Endodermal cell (in vitro differentiated cells): ENCODE data around the gene STAC. TPM values are rescaled to one million over a fixed set of nuclear protein-coding genes. Genes with fewer than 3 reads are reported as not detected.

ENCODE experiments used
- DNase-seq: peaks from one replicate; pipeline ENCODE4 v3.0.0-alpha.2; 2017
- H3K27ac ChIP-seq: 2 replicates; pipeline ENCODE4 v1.5.1; 2013; ENCODE audit warnings: mild to moderate bottlenecking, low read depth, low read length, moderate library complexity
- H3K27me3 ChIP-seq: 2 replicates; pipeline ENCODE4 v1.6.1; 2013; ENCODE audit warnings: mild to moderate bottlenecking, low read length, moderate library complexity; ENCODE audit not compliant: insufficient read depth, control insufficient read depth, poor library complexity, severe bottlenecking
- H3K36me3 ChIP-seq: 2 replicates; pipeline ENCODE4 v1.7.0; 2013; ENCODE audit warnings: mild to moderate bottlenecking, low read length, moderate library complexity; ENCODE audit not compliant: control insufficient read depth, insufficient read depth
- H3K4me1 ChIP-seq: one replicate; pipeline ENCODE4 v1.7.0; 2013; ENCODE audit warnings: low read length; ENCODE audit not compliant: control insufficient read depth, insufficient read depth
- H3K4me3 ChIP-seq: 2 replicates; pipeline ENCODE4 v1.5.1; 2013; ENCODE audit warnings: mild to moderate bottlenecking, low read length, moderate library complexity
- H3K9ac ChIP-seq: 2 replicates; pipeline ENCODE4 v1.6.1; 2013; ENCODE audit warnings: mild to moderate bottlenecking, low read length, moderate library complexity; ENCODE audit not compliant: poor library complexity, severe bottlenecking; ENCODE audit errors: extremely low read depth
- H3K9me3 ChIP-seq: 2 replicates; pipeline ENCODE4 v1.6.1; 2013; ENCODE audit warnings: mild to moderate bottlenecking, low read length, moderate library complexity; ENCODE audit not compliant: control insufficient read depth
- H3K27ac Mint-ChIP-seq: 2 replicates; pipeline ENCODE4 v1.8.0; 2020; ENCODE audit warnings: mixed read lengths
- H3K27me3 Mint-ChIP-seq: 2 replicates; pipeline ENCODE4 v1.8.0; 2021; ENCODE audit warnings: mild to moderate bottlenecking, mixed read lengths; ENCODE audit not compliant: insufficient read depth
- H3K36me3 Mint-ChIP-seq: 2 replicates; pipeline ENCODE4 v1.8.0; 2020; ENCODE audit warnings: low read depth, mixed read lengths
- H3K4me1 Mint-ChIP-seq: 2 replicates; pipeline ENCODE4 v1.8.0; 2020; ENCODE audit warnings: mixed read lengths
- H3K4me3 Mint-ChIP-seq: 2 replicates; pipeline ENCODE4 v1.8.0; 2020; ENCODE audit warnings: mild to moderate bottlenecking, moderate library complexity, mixed read lengths
- H3K9me3 Mint-ChIP-seq: 2 replicates; pipeline ENCODE4 v1.8.0; 2020; ENCODE audit warnings: mild to moderate bottlenecking, mixed read lengths
- CTCF ChIP-seq: fragments of 200-600 bp; sonication (generic); conservative IDR thresholded peaks from 2 replicates; pipeline ENCODE4 v1.5.0; 2021; ENCODE audit warnings: antibody characterized with exemption, mild to moderate bottlenecking
- WGBS, 2 experiments: methylation state at CpG; one replicate each; pipeline versions ENCODE4 v1.1.5 to v1.1.7; 2013; ENCODE audit warnings: missing lambda C conversion rate in 2 of 2, mixed read lengths in 1 of 2; ENCODE audit not compliant: insufficient coverage in 1 of 2, insufficient read length in 1 of 2; 5-methylcytosine and 5-hydroxymethylcytosine counted together
- total RNA-seq, 2 donors: library from RNA; stranded (reverse); fragmentation: NEBNext Ultra II Directional in 1 of 2; extraction: Animal tissue kit (Norgen Biotek cat#: 25700) in 1 of 2; gene quantifications; 2 replicates in 1 of 2; 3 replicates in 1 of 2; pipeline ENCODE4 v1.2.1, GENCODE V29; 2021

The STAC gene
- total RNA-seq, 2 donors from 2014 or later, result 0.80 to 1.2 TPM

- H3K4me3 Mint-ChIP-seq, result no peak overlapping the region
- H3K36me3 Mint-ChIP-seq, result no peaks in the 10 kb centered on the region
- H3K4me1 ChIP-seq, result no peaks in the 10 kb centered on the region
- H3K27me3 ChIP-seq, result no peaks in the 10 kb centered on the region
- H3K4me3 ChIP-seq, result no peak overlapping the region
- H3K27ac ChIP-seq, result no peak overlapping the region
- H3K27me3 Mint-ChIP-seq, result no peaks in the 10 kb centered on the region
- H3K27ac Mint-ChIP-seq, result no peak overlapping the region
- no peaks in the 10 kb centered on the region for H3K4me1 Mint-ChIP-seq
- peaks cover 6% of the 10 kb centered on the region for H3K9me3 Mint-ChIP-seq
- no peak for DNase-seq
- H3K9ac ChIP-seq, result no peak overlapping the region
- 88 to 100% methylated on average over 2 to 6 of the region's 6 CpGs for WGBS, 2 experiments
- TF ChIP-seq CTCF, result no peak
- H3K9me3 ChIP-seq, result peaks cover 6% of the 10 kb centered on the region
- H3K36me3 ChIP-seq, result no peaks in the 10 kb centered on the region
Measured at GRCh38 chr3:36476286-36476942, 96.1 kb downstream of the STAC start.

DNA sequence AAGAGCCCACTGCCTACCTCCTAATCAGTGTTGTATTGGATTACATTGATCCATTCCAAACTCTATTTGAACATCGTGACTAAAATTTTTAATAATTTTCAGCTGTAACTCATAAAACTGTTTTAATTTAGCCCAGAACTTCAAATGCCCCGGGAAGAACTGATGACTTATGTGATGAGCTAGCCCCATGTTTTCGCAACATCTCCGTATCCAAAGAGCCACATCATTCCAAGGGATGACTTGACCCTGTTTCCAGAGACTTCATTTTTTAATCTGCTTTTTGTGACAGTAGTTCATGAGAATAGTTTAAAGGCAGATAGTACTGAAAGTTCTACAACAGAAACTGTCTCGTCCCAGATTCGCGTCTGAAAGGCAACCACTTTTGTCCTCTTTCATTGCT lies 97.4 kb downstream of the STAC start:
- Histone ChIP-seq H3K36me3 (no peaks in the 10 kb centered on the region), H3K27me3 (no peaks in the 10 kb centered on the region), H3K27ac (no peak overlapping the region), H3K9me3 (peaks cover 6% of the 10 kb centered on the region), H3K4me3 (no peak overlapping the region), H3K9ac (no peak overlapping the region), H3K4me1 (no peaks in the 10 kb centered on the region)
- 80 to 85% methylated on average over 7 of the region's 7 CpGs for WGBS, 2 experiments
- TF ChIP-seq CTCF, result no peak
- no peaks in the 10 kb centered on the region for H3K27me3 Mint-ChIP-seq
- no peak overlapping the region for H3K4me3 Mint-ChIP-seq
- H3K4me1 Mint-ChIP-seq, result no peaks in the 10 kb centered on the region
- H3K9me3 Mint-ChIP-seq, result peaks cover 4% of the 10 kb centered on the region
- no peaks in the 10 kb centered on the region for H3K36me3 Mint-ChIP-seq
- H3K27ac Mint-ChIP-seq, result no peak overlapping the region
- DNase-seq, result no peak

DNA sequence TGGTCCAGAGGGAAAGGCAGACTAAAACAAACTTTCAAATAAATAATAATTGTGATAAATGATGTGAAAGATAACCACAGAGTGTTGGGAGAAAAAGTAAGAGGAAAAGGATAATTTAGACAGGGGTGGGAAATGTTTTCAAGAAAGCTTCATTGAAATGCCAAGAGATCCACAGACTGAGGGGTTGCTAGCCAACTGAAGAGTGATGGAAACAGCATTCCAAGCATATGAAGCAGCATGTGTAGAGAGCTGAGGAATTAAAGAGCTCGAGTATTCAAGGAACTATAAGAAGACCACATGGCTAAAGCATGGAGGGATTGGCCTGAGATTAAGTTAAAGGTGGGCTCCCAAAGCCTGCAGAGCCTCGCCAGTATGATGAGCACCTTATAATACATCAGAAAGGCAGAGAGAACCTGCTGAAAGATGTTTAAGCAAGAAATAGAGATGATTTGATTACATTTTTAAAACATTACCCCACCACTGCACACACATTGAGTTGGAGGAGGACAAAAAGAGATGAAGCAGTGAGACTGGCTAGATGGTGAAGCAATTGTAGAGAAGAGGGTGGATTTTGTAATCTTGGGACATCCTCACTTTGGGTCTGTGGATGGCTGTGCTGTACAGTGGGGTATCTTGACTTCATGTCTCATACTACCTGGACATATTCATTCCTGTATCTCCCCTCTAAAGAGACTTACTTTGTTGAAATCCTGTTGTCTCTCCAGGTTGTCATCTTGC lies 100.8 kb downstream of the STAC start:
- H3K36me3 ChIP-seq, result no peaks in the 10 kb centered on the region
- 80 to 83% methylated on average over 1 to 2 of the region's 2 CpGs for WGBS, 2 experiments
- H3K36me3 Mint-ChIP-seq, result no peaks in the 10 kb centered on the region
- H3K9me3 ChIP-seq, result peaks cover 6% of the 10 kb centered on the region
- peaks cover 4% of the 10 kb centered on the region for H3K9me3 Mint-ChIP-seq
- H3K4me3 ChIP-seq, result no peak overlapping the region
- no peak for DNase-seq
- no peak overlapping the region for H3K27ac ChIP-seq
- no peak overlapping the region for H3K27ac Mint-ChIP-seq
- no peak overlapping the region for H3K9ac ChIP-seq
- no peak for TF ChIP-seq CTCF
- H3K27me3 Mint-ChIP-seq, result no peaks in the 10 kb centered on the region
- no peak overlapping the region for H3K4me3 Mint-ChIP-seq
- H3K4me1 ChIP-seq, result no peaks in the 10 kb centered on the region
- H3K4me1 Mint-ChIP-seq, result no peaks in the 10 kb centered on the region
- no peaks in the 10 kb centered on the region for H3K27me3 ChIP-seq
